CD14-positive monocyte (primary cell): ENCODE measurements around the gene FAT1. TPM values are rescaled to one million over a fixed set of nuclear protein-coding genes. Genes with fewer than 3 reads are reported as not detected.

Experiments
- DNase-seq, 3 donors: peaks; one replicate each; pipeline ENCODE4 v3.0.0-alpha.2; 2011 to 2022
- H2AFZ ChIP-seq: 2 replicates; pipeline ENCODE4 v1.6.0; 2012; ENCODE audit warnings: mild to moderate bottlenecking, low read depth, low read length, inconsistent platforms; ENCODE audit not compliant: insufficient read depth, poor library complexity, severe bottlenecking
- H3K27ac ChIP-seq, 2 donors: 1 replicate in 1 of 2; 2 replicates in 1 of 2; pipeline ENCODE4 v1.5.1; 2012 to 2013; ENCODE audit warnings: low read length in 2 of 2, control low read depth in 1 of 2, inconsistent platforms in 1 of 2, low read depth in 1 of 2, mild to moderate bottlenecking in 1 of 2
- H3K27me3 ChIP-seq, 2 donors: one replicate each; pipeline versions ENCODE4 v1.6.0 to v1.6.1; 2011 to 2013; ENCODE audit warnings: low read length in 2 of 2; ENCODE audit not compliant: control insufficient read depth in 2 of 2, insufficient read depth in 2 of 2
- H3K36me3 ChIP-seq, 2 donors: replicated peaks in 1 of 2; 1 replicate in 1 of 2; 2 replicates in 1 of 2; pipeline versions ENCODE4 v1.5.1 to v1.6.1; 2012 to 2013; ENCODE audit warnings: low read length in 2 of 2, control low read depth in 1 of 2, inconsistent platforms in 1 of 2, mild to moderate bottlenecking in 1 of 2; ENCODE audit not compliant: insufficient read depth in 2 of 2, control insufficient read depth in 1 of 2
- H3K4me1 ChIP-seq, 2 donors: 1 replicate in 1 of 2; 2 replicates in 1 of 2; pipeline versions ENCODE4 v1.5.1 to v1.6.1; 2012 to 2013; ENCODE audit warnings: low read length in 2 of 2, control low read depth in 1 of 2, inconsistent platforms in 1 of 2, mild to moderate bottlenecking in 1 of 2, moderate library complexity in 1 of 2; ENCODE audit not compliant: insufficient read depth in 2 of 2, control insufficient read depth in 1 of 2
- H3K4me2 ChIP-seq: replicated peaks from 2 replicates; pipeline ENCODE3; 2012; ENCODE audit warnings: low read length, moderate library complexity, mild to moderate bottlenecking; ENCODE audit not compliant: poor library complexity, severe bottlenecking; ENCODE audit errors: extremely low read depth
- H3K4me3 ChIP-seq, 3 experiments: fragments of 200-600 bp in 1 of 3; sonication (generic) in 1 of 3; replicated peaks in 1 of 3; 1 replicate in 2 of 3; 2 replicates in 1 of 3; pipeline ENCODE4 v1.5.1; 2011 to 2013; ENCODE audit warnings: low read length in 3 of 3, mild to moderate bottlenecking in 3 of 3, control low read depth in 2 of 3, low read depth in 2 of 3, inconsistent platforms in 1 of 3, moderate library complexity in 1 of 3
- H3K79me2 ChIP-seq: 2 replicates; pipeline ENCODE4 v1.6.0; 2012; ENCODE audit warnings: mild to moderate bottlenecking, control low read depth, inconsistent platforms, low read length, moderate library complexity; ENCODE audit not compliant: insufficient read depth
- H3K9ac ChIP-seq: 2 replicates; pipeline ENCODE4 v1.6.0; 2017; ENCODE audit warnings: low read length, mild to moderate bottlenecking; ENCODE audit not compliant: insufficient read depth, poor library complexity, severe bottlenecking
- H3K9me3 ChIP-seq, 2 donors: replicated peaks in 1 of 2; 1 replicate in 1 of 2; 2 replicates in 1 of 2; pipeline versions ENCODE4 v1.5.1 to v1.6.1; 2012 to 2013; ENCODE audit warnings: low read length in 2 of 2, control low read depth in 1 of 2; ENCODE audit not compliant: control insufficient read depth in 1 of 2, insufficient read depth in 1 of 2
- H4K20me1 ChIP-seq: 2 replicates; pipeline ENCODE4 v1.6.0; 2012; ENCODE audit warnings: mild to moderate bottlenecking, low read length, control low read depth, moderate library complexity; ENCODE audit not compliant: insufficient read depth
- H3K27ac Mint-ChIP-seq, 7 donors: one replicate each; pipeline ENCODE4 v1.8.0; 2020; ENCODE audit warnings: mild to moderate bottlenecking in 7 of 7, mixed read lengths in 7 of 7, moderate library complexity in 6 of 7, inconsistent platforms in 2 of 7
- H3K27me3 Mint-ChIP-seq, 3 donors: one replicate each; pipeline ENCODE4 v1.8.0; 2021 to 2022; ENCODE audit warnings: low read depth in 3 of 3, mild to moderate bottlenecking in 3 of 3, mixed read lengths in 3 of 3, moderate library complexity in 3 of 3, inconsistent platforms in 1 of 3
- H3K36me3 Mint-ChIP-seq, 2 donors: one replicate each; pipeline ENCODE4 v1.8.0; 2020; ENCODE audit warnings: mixed read lengths in 2 of 2, inconsistent platforms in 1 of 2, mild to moderate bottlenecking in 1 of 2
- H3K4me1 Mint-ChIP-seq: one replicate; pipeline ENCODE4 v1.8.0; 2020; ENCODE audit warnings: mild to moderate bottlenecking, mixed read lengths
- H3K4me3 Mint-ChIP-seq, 2 donors: one replicate each; pipeline ENCODE4 v1.8.0; 2020; ENCODE audit warnings: mild to moderate bottlenecking in 2 of 2, mixed read lengths in 2 of 2, moderate library complexity in 1 of 2
- H3K9me3 Mint-ChIP-seq, 7 donors: one replicate each; pipeline ENCODE4 v1.8.0; 2020 to 2022; ENCODE audit warnings: mixed read lengths in 7 of 7, mild to moderate bottlenecking in 6 of 7, moderate library complexity in 6 of 7, inconsistent platforms in 2 of 7
- WGBS: methylation state at CpG from one replicate; pipeline ENCODE4 v1.1.5; 2013; ENCODE audit warnings: missing lambda C conversion rate; ENCODE audit not compliant: insufficient coverage; 5-methylcytosine and 5-hydroxymethylcytosine counted together
- intact Hi-C, 2 donors: fragments of 100-400 bp; cut with micrococcal nuclease; formaldehyde crosslinking; loops; one replicate each; pipeline versions ENCODE4 v1.15.0 to v1.15.1; 2023
- polyA plus RNA-seq, 3 donors: library from polyadenylated mRNA; depleted of rRNA in 1 of 3; unstranded in 2 of 3; stranded (reverse) in 1 of 3; fragments of 300-500 nt in 2 of 3; fragments of >200 nt in 1 of 3; fragmentation: Illumina TruSeq in 2 of 3; gene quantifications; 1 replicate in 2 of 3; 2 replicates in 1 of 3; pipeline ENCODE4 v1.2.3, GENCODE V29; 2012 to 2021
- TF ChIP-seq, protein P1 (sequence below): fragments of 200-600 bp; IDR thresholded peaks from one replicate; pipeline ENCODE4 v1.8.0; 2022; ENCODE audit warnings: antibody characterized with exemption, mild to moderate bottlenecking

FAT1 gene
- polyA plus RNA-seq, 3 donors = not detected

DNA sequence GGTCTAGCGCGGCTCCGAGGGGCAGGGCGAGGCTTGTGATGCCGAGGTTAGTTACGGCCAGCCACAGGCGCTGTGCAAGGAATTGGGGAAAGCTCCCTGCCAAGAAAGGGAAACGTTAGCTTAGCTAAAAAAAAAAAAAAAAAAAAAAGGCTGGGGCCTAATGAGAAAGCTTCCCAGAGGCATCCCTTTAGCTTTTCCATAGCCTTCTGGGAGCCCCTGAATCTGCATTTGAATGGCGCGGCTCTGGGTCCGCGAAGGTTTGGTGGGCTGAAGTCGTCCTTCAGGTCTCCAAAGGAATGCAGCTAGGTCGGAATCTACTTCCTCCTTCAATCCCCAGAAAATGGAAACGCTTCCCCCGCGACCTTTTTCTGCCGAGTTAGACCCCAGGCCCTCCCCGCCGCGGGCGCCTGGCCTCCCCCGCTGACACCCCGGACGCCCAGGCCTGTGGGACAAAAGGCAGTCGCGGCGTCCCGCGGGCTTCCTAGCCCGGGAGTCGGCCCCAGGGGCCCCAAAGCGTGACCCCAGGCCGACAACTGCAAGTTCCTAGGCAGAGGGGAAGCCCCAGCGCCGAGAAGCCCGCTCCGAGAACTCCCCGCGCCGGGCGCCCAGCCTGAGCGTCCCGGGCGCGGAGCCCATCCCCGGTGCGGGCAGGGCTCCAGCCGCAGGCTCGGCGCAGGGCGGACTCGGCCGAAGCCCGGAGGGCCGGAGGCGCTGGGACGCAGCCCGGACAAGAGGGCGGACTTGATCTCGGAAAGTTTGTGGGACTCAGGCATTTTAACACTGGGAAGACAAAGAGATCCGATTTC lies 605 bp upstream of the FAT1 start:
- Histone ChIP-seq H3K79me2 (no peaks in the 10 kb centered on the region), H4K20me1 (no peaks in the 10 kb centered on the region), H3K27me3 (peaks cover 57 to 80% of the 10 kb centered on the region in 2 donors), H3K9me3 (peaks cover 8 to 45% of the 10 kb centered on the region in 2 donors), H3K4me1 (peaks cover 0 to 3% of the 10 kb centered on the region in 2 donors), H3K9ac (no peak overlapping the region), H3K27ac (no peak overlapping the region), H3K4me2 (peak overlapping the region; percentile 36), H2AFZ (no peak overlapping the region), H3K4me3 (peak overlapping the region in 1 of 3 experiments; percentile 32), H3K36me3 (no peaks in the 10 kb centered on the region)
- TF ChIP-seq, protein P1, sequence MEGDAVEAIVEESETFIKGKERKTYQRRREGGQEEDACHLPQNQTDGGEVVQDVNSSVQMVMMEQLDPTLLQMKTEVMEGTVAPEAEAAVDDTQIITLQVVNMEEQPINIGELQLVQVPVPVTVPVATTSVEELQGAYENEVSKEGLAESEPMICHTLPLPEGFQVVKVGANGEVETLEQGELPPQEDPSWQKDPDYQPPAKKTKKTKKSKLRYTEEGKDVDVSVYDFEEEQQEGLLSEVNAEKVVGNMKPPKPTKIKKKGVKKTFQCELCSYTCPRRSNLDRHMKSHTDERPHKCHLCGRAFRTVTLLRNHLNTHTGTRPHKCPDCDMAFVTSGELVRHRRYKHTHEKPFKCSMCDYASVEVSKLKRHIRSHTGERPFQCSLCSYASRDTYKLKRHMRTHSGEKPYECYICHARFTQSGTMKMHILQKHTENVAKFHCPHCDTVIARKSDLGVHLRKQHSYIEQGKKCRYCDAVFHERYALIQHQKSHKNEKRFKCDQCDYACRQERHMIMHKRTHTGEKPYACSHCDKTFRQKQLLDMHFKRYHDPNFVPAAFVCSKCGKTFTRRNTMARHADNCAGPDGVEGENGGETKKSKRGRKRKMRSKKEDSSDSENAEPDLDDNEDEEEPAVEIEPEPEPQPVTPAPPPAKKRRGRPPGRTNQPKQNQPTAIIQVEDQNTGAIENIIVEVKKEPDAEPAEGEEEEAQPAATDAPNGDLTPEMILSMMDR = no peak
- H3K9me3 Mint-ChIP-seq = peaks cover 2 to 44% (median 20%) of the 10 kb centered on the region in 7 donors
- peaks cover 12% of the 10 kb centered on the region for H3K4me1 Mint-ChIP-seq
- peaks cover 61 to 73% (median 69%) of the 10 kb centered on the region in 3 donors for H3K27me3 Mint-ChIP-seq
- WGBS = 1% methylated on average over 61 of the region's 62 CpGs
- peak overlapping the region; percentile 18 to 87 for H3K4me3 Mint-ChIP-seq
- DNase-seq = no peak
- intact Hi-C loops = no loop called here
- H3K36me3 Mint-ChIP-seq = peaks cover 0 to 8% of the 10 kb centered on the region in 2 donors
- H3K27ac Mint-ChIP-seq = no peak overlapping the region

DNA sequence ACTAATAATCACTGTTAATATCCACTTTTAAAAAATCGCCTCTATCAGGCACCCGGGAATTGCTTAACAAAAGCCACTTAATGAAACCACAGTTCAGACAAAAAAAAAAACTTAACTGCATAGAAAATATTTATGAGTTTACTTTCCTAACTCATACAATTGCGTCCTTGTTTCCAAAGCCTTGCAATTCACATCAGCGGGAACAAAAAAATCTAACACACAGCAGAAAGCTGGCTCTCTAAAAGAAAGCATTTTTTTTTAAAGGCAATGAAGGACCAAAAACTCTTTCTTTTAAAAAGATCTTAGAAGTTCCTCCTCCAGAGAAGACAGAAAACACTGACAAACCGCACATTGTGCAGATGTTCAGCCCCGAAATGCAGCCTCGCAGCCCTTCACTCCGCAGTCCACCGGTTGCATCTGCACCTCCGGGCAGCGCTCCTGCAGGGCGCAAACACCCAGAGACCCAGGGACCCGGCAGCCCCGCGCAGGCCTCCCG lies 812 bp downstream of the FAT1 start:
- peak overlapping the region; percentile 36 for H3K4me2 ChIP-seq
- Mint-ChIP-seq H3K27me3 (peaks cover 51 to 62% (median 58%) of the 10 kb centered on the region in 3 donors), H3K27ac (no peak overlapping the region), H3K36me3 (peaks cover 0 to 8% of the 10 kb centered on the region in 2 donors), H3K9me3 (peaks cover 2 to 39% (median 23%) of the 10 kb centered on the region in 7 donors), H3K4me1 (peaks cover 12% of the 10 kb centered on the region), H3K4me3 (peak overlapping the region; percentile 42 to 85)
- TF ChIP-seq, protein P1 = no peak
- WGBS = 1% methylated on average over 13 of the region's 16 CpGs
- H3K4me1 ChIP-seq = peaks cover 0 to 3% of the 10 kb centered on the region in 2 donors
- no peak overlapping the region for H2AFZ ChIP-seq
- intact Hi-C loops = no loop called here
- no peaks in the 10 kb centered on the region for H3K79me2 ChIP-seq
- H3K4me3 ChIP-seq = peak overlapping the region in 1 of 3 experiments; percentile 11
- H3K9me3 ChIP-seq = peaks cover 12 to 51% of the 10 kb centered on the region in 2 donors
- no peak overlapping the region for H3K27ac ChIP-seq
- peaks cover 49 to 66% of the 10 kb centered on the region in 2 donors for H3K27me3 ChIP-seq
- H3K9ac ChIP-seq = no peak overlapping the region
- DNase-seq = no peak
- H3K36me3 ChIP-seq = no peaks in the 10 kb centered on the region
- no peaks in the 10 kb centered on the region for H4K20me1 ChIP-seq
